DND-41 (cell line): ENCODE measurements around the gene MAPK12.

Experiments used
- CTCF ChIP-seq: IDR thresholded peaks from 2 replicates; pipeline ENCODE4 v1.5.1; 2012; ENCODE audit warnings: borderline replicate concordance, low read length, moderate library complexity, mild to moderate bottlenecking; ENCODE audit not compliant: poor library complexity, severe bottlenecking; ENCODE audit errors: extremely low read depth
- EZH2 ChIP-seq: IDR thresholded peaks from 3 replicates; pipeline ENCODE4 v1.6.1; 2012; ENCODE audit warnings: borderline replicate concordance, low read depth, mild to moderate bottlenecking, moderate library complexity, low read length, inconsistent platforms; ENCODE audit not compliant: severe bottlenecking

GRCh38 chr22:50213263-50213662 lies 48.2 kb downstream of the MAPK12 start:
- TF ChIP-seq CTCF, result no peak
- TF ChIP-seq EZH2, result no peak
